GOT3 (cell line): Measurements from ENCODE around the gene C1QC.
"Not testable (repeated sequence)": the region's sequence is repeated elsewhere in the genome, so short reads cannot be mapped to it uniquely, and the experiment has no call there.

ENCODE experiments used
- DNase-seq: peaks from one replicate; lab custom pipeline; 2025; ENCODE audit warnings: mixed read lengths; lab: John Stamatoyannopoulos, UW

Gene C1QC

GRCh38 chr1:22651941-22652856 lies 8.8 kb downstream of the C1QC start:
- DNase-seq, result no peak

GRCh38 chr1:22652881-22653316 lies 9.5 kb downstream of the C1QC start, which contains the start of gene C1QB:
C1QB (plus strand) TSS chr1:22653236; CDS start chr1:22659463, 6,227 bp downstream.
- DNase-seq, result no peak

- no peak for DNase-seq
These were observed 11.3 kb downstream of the C1QC start for GRCh38 chr1:22654692-22655091.

GRCh38 chr1:22658385-22659163 lies 15.1 kb downstream of the C1QC start:
- DNase-seq, result no peak

- DNase-seq, result no peak
These were observed 17.3 kb downstream of the C1QC start for GRCh38 chr1:22660716-22661241.

GRCh38 chr1:22661880-22662279 lies 18.4 kb downstream of the C1QC start:
- no peak for DNase-seq

GRCh38 chr1:22662318-22662717 lies 18.9 kb downstream of the C1QC start:
- DNase-seq, result no peak

GRCh38 chr1:22662986-22663408 lies 19.6 kb downstream of the C1QC start:
- no peak for DNase-seq

- DNase-seq, result no peak
These were observed 22.3 kb downstream of the C1QC start for GRCh38 chr1:22665752-22666151.

GRCh38 chr1:22666412-22666811 lies 23.0 kb downstream of the C1QC start:
- no peak for DNase-seq

- not testable (repeated sequence) for DNase-seq
These were observed 25.4 kb downstream of the C1QC start for GRCh38 chr1:22668840-22669239.

- DNase-seq, result no peak
These were observed 27.0 kb downstream of the C1QC start for GRCh38 chr1:22670352-22670975.

- DNase-seq, result no peak
These were observed 28.6 kb downstream of the C1QC start for GRCh38 chr1:22671999-22672398.

- DNase-seq, result no peak
These were observed 30.3 kb downstream of the C1QC start for GRCh38 chr1:22673486-22674409.

GRCh38 chr1:22674410-22674749 lies 30.9 kb downstream of the C1QC start:
- DNase-seq, result no peak

GRCh38 chr1:22676151-22676550 lies 32.7 kb downstream of the C1QC start:
- not testable (repeated sequence) for DNase-seq

- no peak for DNase-seq
These were observed 33.6 kb downstream of the C1QC start for GRCh38 chr1:22676916-22677583.

GRCh38 chr1:22677931-22678896 lies 34.8 kb downstream of the C1QC start:
- DNase-seq, result no peak

- no peak for DNase-seq
These were observed 37.3 kb downstream of the C1QC start for GRCh38 chr1:22680726-22681125.
